CD4-positive, CD25-positive, alpha-beta regulatory T cell (primary cell): ENCODE measurements around the gene TRIM65. TPM values are rescaled to one million over a fixed set of nuclear protein-coding genes. Genes with fewer than 3 reads are reported as not detected.
"Not testable (repeated sequence)": the region's sequence is repeated elsewhere in the genome, so short reads cannot be mapped to it uniquely, and the experiment has no call there.

Source experiments
- ATAC-seq, 2 donors: fragments of 150-1000 bp; cut with Tn5 transposase; one replicate each; pipeline ENCODE4 v1.10.0; 2021; ENCODE audit warnings: low read depth in 2 of 2, moderate number of reproducible peaks in 2 of 2, moderate library complexity in 1 of 2
- DNase-seq, 3 donors: peaks; one replicate each; pipeline versions ENCODE4 v3.0.0 to v3.0.0-alpha.2; 2012 to 2022; ENCODE audit warnings: mixed read lengths in 1 of 3
- H3K27ac ChIP-seq: one replicate; pipeline ENCODE4 v1.7.0; 2013; ENCODE audit warnings: mild to moderate bottlenecking, low read length; ENCODE audit not compliant: insufficient read depth, poor library complexity, severe bottlenecking
- H3K27me3 ChIP-seq: one replicate; pipeline ENCODE4 v1.7.0; 2013; ENCODE audit warnings: low read length; ENCODE audit not compliant: control insufficient read depth, insufficient read depth
- H3K36me3 ChIP-seq: one replicate; pipeline ENCODE4 v1.7.0; 2013; ENCODE audit warnings: mild to moderate bottlenecking, low read length, moderate library complexity; ENCODE audit not compliant: control insufficient read depth, insufficient read depth
- H3K4me1 ChIP-seq: 2 replicates; pipeline ENCODE4 v1.7.0; 2013; ENCODE audit warnings: mild to moderate bottlenecking, low read length; ENCODE audit not compliant: insufficient read depth, control insufficient read depth, poor library complexity, severe bottlenecking
- H3K4me3 ChIP-seq: one replicate; pipeline ENCODE4 v1.7.0; 2013; ENCODE audit warnings: low read depth, mild to moderate bottlenecking, low read length, moderate library complexity
- H3K9me3 ChIP-seq, 2 experiments: 1 replicate in 1 of 2; 2 replicates in 1 of 2; pipeline ENCODE4 v1.7.0; 2013; ENCODE audit warnings: low read length in 2 of 2, mild to moderate bottlenecking in 1 of 2, moderate library complexity in 1 of 2; ENCODE audit not compliant: control insufficient read depth in 2 of 2
- H3K27ac Mint-ChIP-seq, 3 donors: one replicate each; pipeline ENCODE4 v1.8.0; 2020 to 2022; ENCODE audit warnings: mild to moderate bottlenecking in 3 of 3, mixed read lengths in 3 of 3, moderate library complexity in 2 of 3
- H3K27me3 Mint-ChIP-seq: one replicate; pipeline ENCODE4 v1.8.0; 2022; ENCODE audit warnings: mild to moderate bottlenecking, mixed read lengths
- H3K36me3 Mint-ChIP-seq: one replicate; pipeline ENCODE4 v1.8.0; 2020; ENCODE audit warnings: mixed read lengths
- H3K4me1 Mint-ChIP-seq, 4 donors: one replicate each; pipeline ENCODE4 v1.8.0; 2020 to 2022; ENCODE audit warnings: mixed read lengths in 4 of 4, mild to moderate bottlenecking in 1 of 4
- H3K4me3 Mint-ChIP-seq, 4 donors: one replicate each; pipeline ENCODE4 v1.8.0; 2020 to 2022; ENCODE audit warnings: mild to moderate bottlenecking in 4 of 4, mixed read lengths in 4 of 4, moderate library complexity in 3 of 4
- H3K9me3 Mint-ChIP-seq, 7 donors: one replicate each; pipeline ENCODE4 v1.8.0; 2020 to 2022; ENCODE audit warnings: mixed read lengths in 7 of 7, mild to moderate bottlenecking in 3 of 7, moderate library complexity in 2 of 7
- polyA plus RNA-seq, 4 donors: library from polyadenylated mRNA; unstranded; fragments of 300-500 nt; fragmentation: Illumina TruSeq; gene quantifications; one replicate each; pipeline ENCODE4 v1.2.3, GENCODE V29; 2021
- total RNA-seq: library from RNA; stranded (reverse); gene quantifications from one replicate; pipeline ENCODE4 v1.2.3, GENCODE V29; 2022

The TRIM65 gene
- total and polyA plus RNA-seq, 5 donors from 2014 or later = 16.9 to 24.3 (median 19.9) TPM

DNA sequence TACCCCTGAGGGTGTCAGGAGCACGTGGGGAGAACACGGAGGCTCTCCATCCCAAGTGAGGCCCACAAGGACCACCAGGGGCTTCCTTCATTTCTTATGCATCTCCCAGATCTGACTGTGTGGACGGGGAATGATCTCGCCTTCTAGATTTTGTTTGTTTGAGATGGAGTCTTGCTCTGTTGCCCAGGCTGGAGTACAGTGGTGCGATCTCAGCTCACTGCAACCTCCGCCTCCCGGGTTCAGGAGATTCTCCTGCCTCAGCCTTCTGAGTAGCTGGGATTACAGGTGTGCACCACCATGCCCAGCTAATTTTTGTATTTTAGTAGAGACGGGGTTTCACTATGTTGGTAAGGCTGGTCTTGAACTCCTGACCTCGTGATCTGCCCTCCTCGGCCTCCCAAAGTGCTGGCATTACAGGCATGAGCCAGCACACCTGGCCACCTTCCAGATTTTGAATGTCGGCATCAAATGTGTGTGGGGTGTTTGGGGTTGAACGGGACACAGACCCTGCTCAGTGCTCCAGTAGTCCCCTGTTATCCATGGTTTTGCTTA lies 27.9 kb downstream of the TRIM65 start:
- not testable (repeated sequence) for DNase-seq, H3K27me3 Mint-ChIP-seq, H3K4me3 Mint-ChIP-seq, H3K36me3 ChIP-seq, H3K27ac Mint-ChIP-seq, H3K36me3 Mint-ChIP-seq, H3K9me3 ChIP-seq, ATAC-seq, H3K4me3 ChIP-seq, H3K9me3 Mint-ChIP-seq, H3K27me3 ChIP-seq, H3K27ac ChIP-seq
- H3K4me1 Mint-ChIP-seq = peaks cover 0 to 33% (median 14%) of the 10 kb centered on the region in 4 donors
- peaks cover 26% of the 10 kb centered on the region for H3K4me1 ChIP-seq

DNA sequence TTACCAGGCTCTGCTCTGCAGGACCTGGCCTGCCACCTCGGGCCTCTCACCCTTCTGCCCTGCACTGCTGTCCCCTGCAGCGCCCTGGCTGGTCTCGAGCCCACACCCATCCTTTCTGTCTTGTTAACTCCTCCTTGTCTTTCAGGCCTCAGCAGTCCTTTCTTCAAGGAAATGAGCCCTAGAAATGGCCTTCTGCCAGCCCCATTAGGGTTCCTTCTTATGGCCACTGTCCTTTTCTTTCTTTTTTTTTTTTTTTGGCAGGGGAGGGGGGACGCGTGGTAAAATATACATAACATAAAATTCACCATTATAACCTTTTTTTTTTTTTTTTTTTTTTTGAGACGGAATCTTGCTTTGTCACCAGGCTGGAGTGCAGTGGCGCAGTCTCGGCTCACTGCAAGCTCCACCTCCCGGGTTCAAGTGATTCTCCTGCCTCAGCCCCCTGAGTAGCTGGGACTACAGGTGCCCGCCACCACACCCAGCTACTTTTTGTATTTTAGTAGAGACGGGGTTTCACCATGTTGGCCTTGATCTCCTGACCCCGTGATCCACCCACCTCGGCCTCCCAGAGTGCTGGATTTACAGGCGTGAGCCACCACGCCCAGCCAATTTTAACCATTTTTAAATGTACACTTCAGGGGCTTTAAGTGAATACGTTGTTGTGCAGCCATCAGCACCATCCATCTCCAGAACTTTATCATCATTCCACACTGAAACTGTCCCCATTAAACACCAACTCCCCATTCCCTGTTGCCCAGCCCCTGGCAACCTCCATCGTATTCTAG lies 31.2 kb downstream of the TRIM65 start:
- not testable (repeated sequence) for H3K27me3 ChIP-seq, DNase-seq, H3K9me3 Mint-ChIP-seq, H3K36me3 Mint-ChIP-seq, ATAC-seq, H3K4me3 ChIP-seq, H3K27me3 Mint-ChIP-seq, H3K36me3 ChIP-seq, H3K4me1 ChIP-seq, H3K9me3 ChIP-seq, H3K4me3 Mint-ChIP-seq, H3K27ac ChIP-seq
- Mint-ChIP-seq H3K27ac (peak overlapping the region in 2 of 3 donors; percentile 51 to 52), H3K4me1 (peaks cover 0 to 19% (median 5%) of the 10 kb centered on the region in 4 donors)

DNA sequence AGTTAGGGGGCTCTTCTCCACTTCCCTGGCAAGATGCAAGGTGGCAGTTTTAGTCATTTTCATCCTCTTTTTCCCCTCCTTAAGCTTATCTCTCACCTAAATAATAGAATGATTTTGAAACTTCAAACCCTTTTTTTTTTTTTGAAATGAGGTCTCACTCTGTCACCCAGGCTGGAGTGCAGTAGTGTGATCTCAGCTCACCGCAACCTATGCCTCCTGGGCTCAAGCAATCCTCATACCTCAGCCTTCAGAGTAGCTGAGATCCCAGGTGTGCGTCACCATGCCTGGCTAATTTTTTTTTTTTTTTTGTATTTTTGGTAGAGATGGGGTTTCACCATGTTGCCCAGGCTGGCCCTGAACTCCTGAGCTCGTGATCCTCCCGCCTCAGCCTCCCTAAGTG lies 31.9 kb downstream of the TRIM65 start:
- not testable (repeated sequence) for H3K9me3 Mint-ChIP-seq, H3K27ac ChIP-seq, DNase-seq, H3K36me3 ChIP-seq, H3K36me3 Mint-ChIP-seq, H3K27me3 ChIP-seq, H3K4me3 ChIP-seq, ATAC-seq, H3K4me1 ChIP-seq, H3K27me3 Mint-ChIP-seq, H3K9me3 ChIP-seq
- H3K4me3 Mint-ChIP-seq = peak overlapping the region in 1 of 4 donors; percentile 7
- H3K4me1 Mint-ChIP-seq = peaks cover 0 to 18% (median 5%) of the 10 kb centered on the region in 4 donors
- peak overlapping the region in 1 of 3 donors; percentile 71 for H3K27ac Mint-ChIP-seq

DNA sequence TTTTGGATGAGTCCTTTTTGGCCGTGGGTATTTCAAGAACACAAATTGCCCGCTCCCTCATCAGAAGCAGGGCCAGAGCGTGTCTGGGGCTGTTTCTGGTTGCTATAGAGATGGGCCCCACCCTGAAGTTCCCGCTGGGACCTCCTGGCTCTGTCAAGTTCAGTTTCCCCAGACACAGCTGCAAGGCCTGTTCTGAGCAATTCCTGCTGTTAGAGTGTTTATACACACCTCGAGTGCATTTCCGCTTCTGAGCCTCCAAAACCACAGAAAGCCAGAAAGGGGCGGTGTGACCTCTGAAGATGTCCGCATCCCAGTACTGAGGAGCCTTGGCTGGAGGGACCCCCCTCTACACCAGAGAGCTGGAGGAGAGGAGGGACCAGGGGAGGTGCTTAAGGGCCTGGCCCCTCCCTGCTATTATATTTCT lies 32.3 kb downstream of the TRIM65 start:
- H3K27me3 Mint-ChIP-seq = peaks cover 4% of the 10 kb centered on the region
- H3K9me3 ChIP-seq = no peaks in the 10 kb centered on the region
- no peaks in the 10 kb centered on the region for H3K27me3 ChIP-seq
- peak overlapping the region in 2 of 3 donors; percentile 66 to 71 for H3K27ac Mint-ChIP-seq
- H3K36me3 Mint-ChIP-seq = no peaks in the 10 kb centered on the region
- H3K9me3 Mint-ChIP-seq = no peaks in the 10 kb centered on the region
- peaks cover 0 to 19% (median 5%) of the 10 kb centered on the region in 4 donors for H3K4me1 Mint-ChIP-seq
- H3K4me3 Mint-ChIP-seq = peak overlapping the region in 1 of 4 donors; percentile 7
- H3K4me1 ChIP-seq = peaks cover 9% of the 10 kb centered on the region
- DNase-seq = peak in 1 of 3 donors; percentile 33
- H3K4me3 ChIP-seq = no peak overlapping the region
- no peak overlapping the region for H3K27ac ChIP-seq
- ATAC-seq = peak; percentile 24 to 48
- H3K36me3 ChIP-seq = no peaks in the 10 kb centered on the region

DNA sequence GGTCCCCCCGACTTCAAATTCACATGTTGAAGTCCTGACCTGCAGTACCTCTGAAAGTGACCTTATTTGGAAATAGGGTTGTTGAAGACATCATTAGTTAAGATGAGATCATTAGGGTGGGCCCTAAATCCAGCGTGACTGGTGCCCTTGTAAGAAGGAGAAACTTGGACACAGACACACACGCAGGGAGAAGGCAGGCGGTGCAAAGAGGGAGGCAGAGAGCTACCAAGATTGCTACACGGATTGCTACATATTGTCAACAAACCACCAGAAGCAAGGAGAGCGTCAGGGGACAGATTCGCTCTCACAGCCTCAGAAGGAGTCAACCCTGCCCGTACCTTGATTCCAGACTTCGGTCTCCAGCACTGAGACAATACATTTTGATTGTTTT lies 34.8 kb downstream of the TRIM65 start:
- Mint-ChIP-seq H3K27me3 (no peaks in the 10 kb centered on the region), H3K9me3 (no peaks in the 10 kb centered on the region), H3K36me3 (no peaks in the 10 kb centered on the region), H3K4me3 (no peak overlapping the region), H3K4me1 (peaks cover 0 to 36% (median 13%) of the 10 kb centered on the region in 4 donors), H3K27ac (no peak overlapping the region)
- DNase-seq = no peak
- Histone ChIP-seq H3K4me3 (no peak overlapping the region), H3K27me3 (no peaks in the 10 kb centered on the region), H3K4me1 (peaks cover 17% of the 10 kb centered on the region), H3K27ac (no peak overlapping the region), H3K9me3 (no peaks in the 10 kb centered on the region), H3K36me3 (no peaks in the 10 kb centered on the region)
- ATAC-seq = no peak

DNA sequence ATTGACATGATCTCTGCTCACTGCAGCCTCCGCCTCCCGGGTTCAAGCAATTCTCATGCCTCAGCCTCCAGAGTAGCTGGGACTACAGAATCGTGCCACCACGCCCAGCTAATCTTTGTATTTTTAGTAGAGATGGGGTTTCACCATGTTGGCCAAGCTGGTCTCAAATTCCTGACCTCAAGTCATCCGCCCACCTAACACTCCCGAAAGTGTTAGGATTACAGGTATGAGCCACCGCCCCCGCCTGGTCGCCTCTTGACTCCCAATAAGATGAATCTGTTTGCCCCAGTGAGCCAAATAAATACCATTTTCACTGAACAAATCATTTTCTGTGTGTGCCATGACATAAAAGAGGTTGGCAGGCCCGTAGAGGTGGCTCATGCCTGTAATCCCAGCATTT lies 37.4 kb downstream of the TRIM65 start:
- not testable (repeated sequence) for H3K4me3 ChIP-seq, H3K9me3 ChIP-seq, H3K27me3 Mint-ChIP-seq, ATAC-seq, H3K27me3 ChIP-seq, H3K27ac Mint-ChIP-seq, H3K9me3 Mint-ChIP-seq, H3K36me3 ChIP-seq, H3K36me3 Mint-ChIP-seq, DNase-seq
- Mint-ChIP-seq H3K4me1 (peaks cover 5 to 37% (median 18%) of the 10 kb centered on the region in 4 donors), H3K4me3 (peak overlapping the region in 1 of 4 donors; percentile 76)
- Histone ChIP-seq H3K4me1 (peaks cover 25% of the 10 kb centered on the region), H3K27ac (peak overlapping the region; percentile 14)

DNA sequence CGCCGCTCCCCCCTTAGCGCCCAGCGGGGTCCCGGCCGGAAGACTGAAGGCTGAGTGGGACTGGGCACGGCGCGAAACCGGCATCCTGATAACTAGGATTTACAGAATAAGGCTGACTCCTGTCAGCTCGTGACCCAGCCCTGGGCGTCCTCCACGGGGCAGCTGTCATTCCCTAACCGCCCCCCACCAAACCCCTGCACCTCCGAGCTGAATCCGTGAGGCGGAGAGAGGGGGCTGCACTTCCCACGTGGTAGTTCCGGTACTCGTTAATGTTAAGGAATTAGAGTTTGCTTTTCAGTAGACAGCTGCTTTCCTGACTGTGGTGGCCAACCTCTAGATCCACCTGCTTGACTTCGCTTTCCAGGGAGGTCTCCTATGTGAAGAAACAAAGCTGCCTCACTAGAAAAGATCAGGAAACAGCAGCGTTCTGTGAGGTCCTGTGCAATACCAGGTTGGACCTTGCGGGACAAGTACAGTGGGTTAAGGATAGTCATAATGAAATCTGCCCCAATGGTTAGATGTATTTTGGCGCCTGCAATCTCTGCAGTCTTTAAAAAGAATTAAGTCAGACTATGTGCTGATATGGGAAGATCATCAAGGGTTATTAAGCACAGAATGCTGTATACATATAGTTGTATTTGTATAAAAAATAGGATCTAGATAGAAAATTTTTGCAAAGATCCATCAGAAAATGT lies 40.5 kb downstream of the TRIM65 start:
- peaks cover 36% of the 10 kb centered on the region for H3K4me1 ChIP-seq
- H3K27ac Mint-ChIP-seq = peak overlapping the region in 2 of 3 donors; percentile 94 to 98

More for the DNA sequence above, 40.5 kb downstream of the TRIM65 start:
- H3K9me3 ChIP-seq = no peaks in the 10 kb centered on the region
- Mint-ChIP-seq H3K27me3 (no peaks in the 10 kb centered on the region), H3K4me1 (peaks cover 5 to 51% (median 26%) of the 10 kb centered on the region in 4 donors), H3K36me3 (peaks cover 3% of the 10 kb centered on the region), H3K9me3 (peaks cover 0 to 1% (median 0%) of the 10 kb centered on the region in 7 donors), H3K4me3 (peak overlapping the region in 3 of 4 donors; percentile 91 to 92 (median 92))
- ATAC-seq (no peak), DNase-seq (peak in 1 of 3 donors; percentile 45)
- H3K4me3 ChIP-seq = peak overlapping the region; percentile 79
- no peaks in the 10 kb centered on the region for H3K27me3 ChIP-seq
- H3K36me3 ChIP-seq = peaks cover 5% of the 10 kb centered on the region
- H3K27ac ChIP-seq = peak overlapping the region; percentile 92
